IMR-90 (cell line): Measurements from ENCODE around the gene SP7.
"Not testable (repeated sequence)": the region's sequence is repeated elsewhere in the genome, so short reads cannot be mapped to it uniquely, and the experiment has no call there.

ENCODE experiments used
- BHLHE40 ChIP-seq: fragments of 150-350 bp; IDR thresholded peaks from 2 replicates; pipeline ENCODE4 v1.6.1; 2016; ENCODE audit warnings: mild to moderate bottlenecking, low read depth, low read length
- CEBPB ChIP-seq: IDR thresholded peaks from 2 replicates; pipeline ENCODE4 v1.6.1; 2012; ENCODE audit warnings: low read depth, low read length, improper control_type of control experiment
- CHD1 ChIP-seq: IDR thresholded peaks from 2 replicates; pipeline ENCODE4 v1.6.1; 2012; ENCODE audit warnings: low read depth, low read length, improper control_type of control experiment
- FOS ChIP-seq: fragments of 150-350 bp; IDR thresholded peaks from 2 replicates; pipeline ENCODE4 v1.6.1; 2016; ENCODE audit warnings: low read depth, low read length
- MXI1 ChIP-seq: IDR thresholded peaks from 2 replicates; pipeline ENCODE4 v1.6.1; 2012; ENCODE audit warnings: low read depth, mild to moderate bottlenecking, low read length, moderate library complexity, borderline replicate concordance
- NFE2L2 ChIP-seq: fragments of 150-350 bp; IDR thresholded peaks from 2 replicates; pipeline ENCODE4 v1.6.1; 2016; ENCODE audit warnings: low read depth, mild to moderate bottlenecking, low read length
- POLR2A ChIP-seq: IDR thresholded peaks from 2 replicates; pipeline ENCODE4 v1.6.1; 2012; ENCODE audit warnings: mild to moderate bottlenecking, low read depth, low read length
- RAD21 ChIP-seq: IDR thresholded peaks from 2 replicates; pipeline ENCODE4 v1.6.1; 2012; ENCODE audit warnings: low read length, improper control_type of control experiment
- RCOR1 ChIP-seq: IDR thresholded peaks from 2 replicates; pipeline ENCODE4 v1.6.1; 2012; ENCODE audit warnings: mild to moderate bottlenecking, low read length, improper control_type of control experiment; ENCODE audit not compliant: insufficient replicate concordance
- SMC3 ChIP-seq: fragments of 150-350 bp; IDR thresholded peaks from 2 replicates; pipeline ENCODE4 v1.6.1; 2016; ENCODE audit warnings: low read depth, mild to moderate bottlenecking, antibody characterized with exemption, low read length, moderate library complexity
- TF ChIP-seq, protein P1 (sequence below): conservative IDR thresholded peaks from 2 replicates; pipeline ENCODE4 v1.5.1; 2012; ENCODE audit warnings: mild to moderate bottlenecking, low read depth, low read length, improper control_type of control experiment
- TF ChIP-seq, protein P2 (sequence below): fragments of 150-350 bp; IDR thresholded peaks from 2 replicates; pipeline ENCODE4 v1.6.1; 2017; ENCODE audit warnings: mild to moderate bottlenecking, antibody characterized with exemption, low read length, low read depth

GRCh38 chr12:53373554-53374133, 37.5 kb upstream of the SP7 start:
- TF ChIP-seq FOS, NFE2L2, POLR2A, RAD21, BHLHE40, CEBPB, RCOR1, MXI1, SMC3, CHD1: not testable (repeated sequence)
- TF ChIP-seq, protein P1, sequence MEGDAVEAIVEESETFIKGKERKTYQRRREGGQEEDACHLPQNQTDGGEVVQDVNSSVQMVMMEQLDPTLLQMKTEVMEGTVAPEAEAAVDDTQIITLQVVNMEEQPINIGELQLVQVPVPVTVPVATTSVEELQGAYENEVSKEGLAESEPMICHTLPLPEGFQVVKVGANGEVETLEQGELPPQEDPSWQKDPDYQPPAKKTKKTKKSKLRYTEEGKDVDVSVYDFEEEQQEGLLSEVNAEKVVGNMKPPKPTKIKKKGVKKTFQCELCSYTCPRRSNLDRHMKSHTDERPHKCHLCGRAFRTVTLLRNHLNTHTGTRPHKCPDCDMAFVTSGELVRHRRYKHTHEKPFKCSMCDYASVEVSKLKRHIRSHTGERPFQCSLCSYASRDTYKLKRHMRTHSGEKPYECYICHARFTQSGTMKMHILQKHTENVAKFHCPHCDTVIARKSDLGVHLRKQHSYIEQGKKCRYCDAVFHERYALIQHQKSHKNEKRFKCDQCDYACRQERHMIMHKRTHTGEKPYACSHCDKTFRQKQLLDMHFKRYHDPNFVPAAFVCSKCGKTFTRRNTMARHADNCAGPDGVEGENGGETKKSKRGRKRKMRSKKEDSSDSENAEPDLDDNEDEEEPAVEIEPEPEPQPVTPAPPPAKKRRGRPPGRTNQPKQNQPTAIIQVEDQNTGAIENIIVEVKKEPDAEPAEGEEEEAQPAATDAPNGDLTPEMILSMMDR = not testable (repeated sequence)
- TF ChIP-seq, protein P2, sequence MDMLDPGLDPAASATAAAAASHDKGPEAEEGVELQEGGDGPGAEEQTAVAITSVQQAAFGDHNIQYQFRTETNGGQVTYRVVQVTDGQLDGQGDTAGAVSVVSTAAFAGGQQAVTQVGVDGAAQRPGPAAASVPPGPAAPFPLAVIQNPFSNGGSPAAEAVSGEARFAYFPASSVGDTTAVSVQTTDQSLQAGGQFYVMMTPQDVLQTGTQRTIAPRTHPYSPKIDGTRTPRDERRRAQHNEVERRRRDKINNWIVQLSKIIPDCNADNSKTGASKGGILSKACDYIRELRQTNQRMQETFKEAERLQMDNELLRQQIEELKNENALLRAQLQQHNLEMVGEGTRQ = not testable (repeated sequence)
